GM12874 (cell line): ENCODE results near the gene CALHM2.

Experiments
- CTCF ChIP-seq: IDR thresholded peaks from 2 replicates; pipeline ENCODE4 v1.5.1; 2011; ENCODE audit warnings: low read depth, mild to moderate bottlenecking, control low read depth, low read length, moderate library complexity; ENCODE audit not compliant: insufficient read depth

CALHM2 gene

GRCh38 chr10:103452506-103453230 is 498 bp upstream of the CALHM2 start:
- TF ChIP-seq CTCF: no peak

GRCh38 chr10:103451091-103451813 is 918 bp downstream of the CALHM2 start:
- no peak for TF ChIP-seq CTCF

GRCh38 chr10:103450201-103450695 is 1.9 kb downstream of the CALHM2 start:
- TF ChIP-seq CTCF: no peak

- TF ChIP-seq CTCF: no peak
Measured at GRCh38 chr10:103449208-103450144, 2.7 kb downstream of the CALHM2 start.

- no peak for TF ChIP-seq CTCF
Measured at GRCh38 chr10:103448746-103449145, 3.4 kb downstream of the CALHM2 start.

GRCh38 chr10:103447187-103447586 is 5.0 kb downstream of the CALHM2 start:
- TF ChIP-seq CTCF: no peak
